ENCODE measurements around the gene PROX2.

The PROX2 gene

DNA sequence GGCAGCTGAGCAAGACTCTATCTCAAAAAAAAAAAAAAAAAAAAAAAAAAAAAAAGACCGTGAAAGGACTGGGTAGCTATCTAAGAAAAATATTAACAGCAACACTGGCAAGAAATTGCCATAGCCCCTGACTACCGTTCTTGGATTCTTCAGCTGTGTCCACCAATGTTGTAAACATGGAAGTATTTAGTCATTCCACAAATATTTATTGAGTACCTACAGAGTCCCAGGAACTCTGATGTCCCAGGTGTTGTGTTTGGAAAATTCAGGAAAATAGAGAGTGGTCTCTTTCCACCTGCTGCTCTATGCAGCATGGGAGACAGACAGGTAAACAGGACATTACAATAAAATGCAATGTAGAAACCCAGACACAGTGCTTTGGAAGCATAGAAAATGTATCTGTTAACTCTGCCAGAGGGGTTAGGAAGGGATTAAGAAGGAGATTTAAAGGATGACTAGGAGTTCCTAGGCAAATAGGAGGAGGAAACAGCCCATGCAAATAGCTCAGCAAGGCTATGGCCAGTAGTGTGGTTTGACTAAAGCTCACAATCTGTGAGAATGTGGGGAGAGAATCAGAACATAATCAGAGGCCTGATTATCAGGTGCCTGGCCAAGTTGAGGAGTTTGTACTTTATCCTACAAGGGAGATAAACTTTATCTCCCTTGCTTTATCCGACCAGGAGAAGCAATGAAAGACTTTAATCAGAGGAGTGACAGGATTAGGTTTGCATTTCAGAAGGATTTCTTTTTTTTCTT is 3.7 kb upstream of the PROX2 start:
- DNase-seq: no peak

DNA sequence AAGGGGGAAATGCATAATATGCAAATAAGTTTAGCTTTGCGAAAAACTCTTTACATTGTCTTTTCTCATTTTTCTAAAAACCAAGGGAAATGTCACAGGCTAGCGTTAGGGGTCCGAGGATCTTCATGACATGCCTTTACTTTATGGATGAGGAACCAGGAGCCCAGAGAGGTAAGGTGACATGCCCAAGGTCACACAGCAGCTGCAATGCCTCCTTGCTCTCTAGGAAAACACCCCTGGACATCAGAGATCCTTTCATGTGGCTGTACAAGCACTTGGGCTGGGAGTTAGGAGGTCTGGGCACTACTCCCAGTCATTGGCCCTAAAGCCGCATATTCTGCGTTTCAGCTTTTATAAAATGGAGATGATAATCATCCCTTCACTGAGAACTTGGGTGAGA is 741 bp downstream of the PROX2 start:
- DNase-seq: no peak

DNA sequence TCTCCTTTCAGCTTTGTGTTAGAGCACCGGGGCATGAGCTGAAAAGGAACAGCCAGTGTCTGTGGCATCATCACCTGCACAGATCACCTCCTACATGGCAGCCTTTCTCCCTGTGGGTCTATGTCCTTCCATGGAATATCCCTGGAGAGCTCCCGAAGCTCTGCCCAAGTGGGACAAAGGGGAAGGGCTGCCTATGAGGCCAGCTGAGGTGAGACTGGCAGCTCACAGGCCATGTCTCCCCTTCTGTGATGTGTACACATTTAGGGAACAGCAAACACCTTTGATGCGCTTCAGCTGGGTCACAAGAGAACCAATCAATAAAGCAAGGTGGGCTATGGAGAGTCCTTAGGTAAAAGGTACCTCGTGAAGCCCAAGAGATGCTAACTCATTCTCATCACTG is 4.1 kb downstream of the PROX2 start:
- no peak for DNase-seq

DNA sequence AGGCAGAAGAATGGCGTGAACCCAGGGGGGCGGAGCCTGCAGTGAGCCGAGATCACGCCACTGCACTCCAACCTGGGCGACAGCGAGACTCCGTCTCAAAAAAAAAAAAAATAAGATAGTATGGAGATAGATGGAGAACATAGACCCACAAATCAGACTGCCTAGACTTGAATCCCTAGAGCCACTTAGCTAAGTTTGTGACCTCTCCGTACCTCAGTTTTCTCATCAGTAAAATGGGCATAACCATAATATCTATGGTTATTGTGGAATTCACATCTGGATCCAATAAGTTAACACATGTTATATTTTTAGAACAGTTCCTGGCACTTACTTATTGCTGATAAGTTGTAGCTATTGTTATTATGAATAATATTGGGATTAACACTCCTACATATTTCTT is 7.2 kb downstream of the PROX2 start:
- no peak for DNase-seq

DNA sequence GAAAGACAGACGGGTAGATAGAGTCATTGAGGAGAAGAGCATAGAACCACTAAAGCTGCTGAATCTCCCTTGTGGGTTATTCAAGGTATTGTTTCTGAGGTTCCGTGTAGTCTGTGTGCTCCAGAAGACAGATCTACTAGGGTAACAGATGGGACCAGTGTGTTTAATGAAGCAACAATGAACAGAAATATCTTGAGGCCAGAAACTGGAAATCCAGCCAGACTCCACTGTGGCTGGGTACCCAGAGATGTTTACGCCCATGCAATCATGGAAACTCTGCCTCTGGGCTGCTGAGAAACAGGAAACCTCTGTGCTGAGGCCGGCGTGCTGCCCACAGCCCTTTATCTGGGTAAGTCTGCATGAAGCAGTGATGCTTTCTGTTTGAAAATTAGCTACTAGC is 8.3 kb downstream of the PROX2 start:
- no peak for DNase-seq

DNA sequence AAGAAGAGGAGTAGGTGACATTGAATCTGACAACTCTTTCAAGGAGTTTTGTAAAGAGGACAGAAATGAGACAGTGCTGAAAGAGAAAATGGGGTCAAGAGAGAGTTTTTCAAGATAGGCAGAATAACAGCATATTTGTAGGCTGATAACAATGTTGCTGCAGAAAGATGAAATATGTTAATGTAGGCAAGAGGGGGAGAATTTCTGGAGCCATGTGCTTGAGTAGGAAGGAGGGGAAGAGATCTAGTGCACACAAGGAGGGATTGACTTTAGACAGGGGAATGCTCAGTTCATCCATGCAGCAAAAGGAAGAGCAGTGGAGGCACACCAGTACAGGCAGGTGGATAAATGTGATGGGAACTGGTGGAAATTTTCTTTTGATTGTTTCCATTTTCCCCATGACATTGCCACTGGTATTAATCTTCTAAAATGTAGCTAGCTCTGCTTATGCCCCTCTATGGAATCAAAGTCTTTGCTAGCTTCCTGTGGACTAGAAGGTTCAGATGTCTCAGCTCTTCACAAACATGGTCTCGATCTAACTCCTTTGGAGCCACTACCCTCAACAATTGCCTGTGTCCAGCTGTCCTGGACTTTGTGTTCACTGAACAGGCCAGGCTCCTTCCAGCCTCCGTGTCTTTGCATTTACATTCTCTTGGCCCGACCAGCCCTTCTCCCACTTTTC is 9.1 kb downstream of the PROX2 start:
- no peak for DNase-seq

DNA sequence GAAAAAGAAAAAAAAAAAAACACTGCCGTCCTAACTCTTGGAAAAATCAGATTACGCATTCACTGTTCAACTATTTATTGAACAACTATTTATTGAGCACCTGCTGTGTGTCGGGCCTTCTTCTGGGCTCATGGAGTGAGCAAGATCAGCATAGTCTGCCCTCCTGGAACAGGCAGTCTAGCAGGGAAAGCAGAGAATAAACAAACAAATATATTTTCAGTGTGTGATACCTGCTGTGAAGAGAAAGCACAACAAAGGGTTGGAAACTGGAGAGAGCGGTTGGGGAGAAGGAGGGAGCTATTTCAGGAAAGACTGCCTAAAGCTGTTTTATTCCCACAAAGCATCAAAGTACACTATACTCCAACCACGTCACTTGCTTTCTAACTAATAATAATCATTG is 10.8 kb downstream of the PROX2 start:
- DNase-seq: no peak

DNA sequence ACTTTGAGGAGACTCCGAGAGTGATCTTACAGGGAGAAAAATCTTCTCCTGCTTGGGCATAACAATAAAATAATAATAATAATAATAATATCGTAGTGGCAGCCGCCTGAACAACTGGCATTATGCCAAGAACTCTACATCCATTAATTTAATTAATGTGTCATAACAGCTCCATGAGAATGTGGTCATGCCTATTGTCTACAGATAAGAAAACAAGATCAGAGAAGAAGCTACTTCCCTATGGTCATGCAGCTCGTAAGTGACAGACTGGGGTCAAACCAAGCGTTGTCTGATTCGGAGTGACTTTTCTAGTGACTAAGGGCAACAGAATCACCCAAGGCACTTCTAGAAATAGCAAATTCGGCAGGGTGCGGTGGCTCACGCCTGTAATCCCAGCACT is 11.7 kb downstream of the PROX2 start:
- no peak for DNase-seq

DNA sequence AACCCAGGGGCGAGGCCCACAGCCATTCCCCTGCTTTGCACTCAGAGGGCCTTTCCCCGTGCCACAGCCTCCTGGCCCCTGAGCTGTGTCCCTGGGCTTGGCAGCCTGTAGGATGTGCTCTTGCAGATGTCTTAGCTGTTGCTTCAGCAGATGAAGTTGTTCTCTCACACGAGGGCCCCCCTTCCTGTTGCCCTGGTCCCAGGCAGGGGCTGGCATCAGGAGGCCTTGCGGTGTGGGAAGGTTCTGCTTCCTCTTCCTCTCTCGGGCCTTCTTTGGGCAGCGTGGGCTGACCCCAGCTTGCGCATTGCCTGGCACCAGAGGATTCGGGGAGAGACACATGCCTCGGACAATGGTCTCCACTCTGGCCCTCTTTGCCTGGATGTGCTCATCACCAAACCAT is 12.7 kb downstream of the PROX2 start:
- no peak for DNase-seq

DNA sequence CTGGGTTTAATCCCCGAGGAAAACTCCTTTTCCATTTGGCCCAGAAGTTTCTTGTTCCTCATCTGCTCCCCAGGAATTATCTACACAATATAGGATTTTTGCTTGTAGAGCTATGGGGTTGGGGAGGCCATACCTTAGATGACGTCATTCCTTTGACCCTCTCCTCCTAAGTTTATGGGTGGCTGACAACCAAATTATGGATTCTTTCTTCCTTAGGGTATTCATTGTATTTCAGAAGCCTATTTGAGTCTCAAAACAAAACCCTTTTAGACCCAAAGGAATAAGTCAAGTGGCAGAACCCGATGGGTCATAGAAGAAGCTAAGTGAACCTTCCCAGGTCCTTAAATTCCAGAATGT is 14.2 kb downstream of the PROX2 start:
- no peak for DNase-seq

DNA sequence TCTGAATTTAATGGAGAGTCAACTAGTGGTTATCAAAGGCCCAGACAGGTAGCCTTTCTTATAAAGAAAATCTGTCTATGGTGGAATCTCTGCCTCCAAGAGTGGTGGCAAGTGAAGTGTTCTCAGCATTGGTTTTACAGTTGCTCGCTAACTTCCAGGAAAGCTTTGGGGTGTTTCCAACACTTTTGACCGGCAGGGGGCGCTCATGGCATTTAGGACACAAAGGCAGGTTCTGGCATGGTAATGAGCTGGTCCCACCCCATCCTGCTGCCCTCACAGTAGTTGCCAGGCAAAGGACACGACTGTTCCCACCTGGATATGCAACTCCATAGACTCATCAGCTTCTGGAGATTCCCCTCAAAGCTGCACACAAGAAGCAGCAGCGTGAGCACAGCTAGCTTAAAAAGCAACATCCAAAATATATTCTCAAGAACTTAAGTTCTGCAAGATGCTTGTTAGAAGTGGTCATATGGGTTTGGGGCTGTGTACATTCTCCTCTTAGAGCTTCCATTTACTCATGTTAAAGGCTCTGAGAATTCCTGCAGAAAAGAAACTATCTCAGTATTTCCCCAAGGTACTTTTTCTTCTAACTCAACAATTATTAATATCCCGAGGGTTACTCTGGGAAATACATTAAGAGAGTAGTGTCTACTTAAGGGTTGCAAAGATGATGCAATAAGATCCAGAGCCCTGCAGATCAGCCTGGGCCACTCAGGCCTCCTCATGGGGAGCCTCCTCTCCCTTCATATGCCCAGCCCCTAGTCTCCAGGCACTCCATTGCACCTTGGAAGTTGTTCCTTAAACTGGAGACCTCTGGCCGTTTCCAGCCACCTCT is 14.8 kb downstream of the PROX2 start:
- peak; percentile 82 for DNase-seq

DNA sequence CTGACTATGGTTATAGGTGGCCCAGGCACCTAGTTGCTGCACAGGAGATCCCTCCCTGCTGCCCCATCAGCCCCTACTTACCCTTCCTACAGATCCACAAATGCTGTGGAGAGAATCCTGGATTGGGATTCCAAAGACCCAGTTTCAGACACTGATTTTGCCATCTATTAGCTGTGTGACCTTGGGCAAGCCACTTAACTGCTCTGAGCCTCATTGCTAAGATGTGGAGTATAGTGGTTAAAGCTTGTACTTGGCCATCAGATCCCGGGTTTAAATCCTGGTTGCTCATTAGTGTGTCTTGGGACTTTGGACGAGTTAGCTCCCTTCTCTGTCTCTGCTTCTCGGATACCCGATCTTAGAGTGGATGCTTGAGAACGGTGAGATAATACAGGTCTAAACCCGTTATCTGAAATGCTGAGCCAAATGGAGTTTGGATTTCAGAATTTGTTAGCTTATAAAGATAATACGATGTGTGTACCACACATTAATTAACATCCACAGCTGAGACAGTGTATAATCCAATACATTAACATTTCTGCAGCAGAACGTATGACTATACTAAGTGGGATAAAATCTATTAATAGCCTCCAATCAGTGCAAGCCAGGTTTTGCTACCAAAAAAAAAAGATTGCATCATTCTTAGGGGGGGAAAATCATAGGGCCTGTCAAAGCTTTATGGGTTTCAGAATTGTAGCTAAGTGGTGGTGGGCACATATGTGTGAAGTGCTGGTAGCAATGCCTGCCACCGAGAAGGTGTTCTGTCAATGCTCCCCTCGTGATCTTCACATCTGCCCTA is 16.0 kb downstream of the PROX2 start:
- DNase-seq: no peak

DNA sequence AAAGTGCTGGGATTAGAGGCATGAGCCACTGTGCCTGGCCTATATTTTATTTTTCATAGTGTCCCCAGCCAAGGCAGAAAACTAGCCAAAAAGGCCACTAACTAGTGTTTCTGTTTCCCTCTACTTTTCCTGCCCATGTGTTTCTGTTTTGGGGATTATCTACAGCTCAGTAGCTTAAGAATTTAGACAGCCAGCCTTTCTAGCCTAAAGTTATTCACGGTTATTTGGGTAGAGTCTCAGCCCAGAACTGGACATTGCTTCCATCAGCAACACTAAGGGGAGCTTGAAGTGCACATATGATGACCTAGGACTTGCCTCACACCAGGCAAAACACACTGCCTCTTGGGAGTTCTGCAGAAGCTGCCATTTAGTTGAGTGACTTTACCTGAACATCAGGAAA is 17.9 kb downstream of the PROX2 start:
- DNase-seq: no peak

DNA sequence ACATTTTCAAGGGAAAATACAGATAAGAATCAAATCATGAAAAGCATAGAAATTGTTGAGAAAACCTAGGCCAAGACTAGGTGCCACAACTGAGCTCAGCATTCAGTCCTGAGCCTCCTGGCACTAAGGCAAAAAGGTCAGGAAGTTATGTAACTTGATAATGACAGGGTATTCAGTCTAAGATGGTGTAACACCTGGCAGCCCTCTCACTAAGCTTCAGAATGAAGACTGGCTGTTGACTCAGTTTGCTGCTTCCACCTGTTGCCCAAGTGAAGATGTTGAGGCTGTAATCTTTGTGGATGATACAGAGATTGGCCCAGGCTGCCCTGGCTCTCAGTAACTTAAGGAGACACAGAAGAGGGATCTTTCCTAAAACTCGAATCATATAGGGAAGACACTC is 19.6 kb downstream of the PROX2 start:
- DNase-seq: no peak

DNA sequence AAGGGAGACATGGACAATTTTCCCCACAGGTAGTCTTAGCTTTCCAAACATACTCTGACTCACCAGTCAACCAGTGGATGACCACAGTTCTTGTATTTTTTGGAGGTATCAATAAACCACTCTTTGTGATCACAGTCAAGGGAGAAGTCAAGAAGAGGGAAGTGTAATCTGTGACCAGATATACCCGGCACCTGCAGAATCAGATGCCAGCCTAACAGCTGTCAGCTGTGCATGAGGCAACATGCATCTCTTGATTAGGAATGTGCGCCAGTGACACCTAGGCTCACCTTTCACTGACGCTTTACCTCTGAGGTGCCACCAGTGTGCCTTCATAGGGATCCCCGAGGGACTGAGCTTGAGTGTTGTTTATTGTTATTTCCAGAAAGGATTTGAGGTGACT is 20.0 kb downstream of the PROX2 start:
- DNase-seq: no peak

DNA sequence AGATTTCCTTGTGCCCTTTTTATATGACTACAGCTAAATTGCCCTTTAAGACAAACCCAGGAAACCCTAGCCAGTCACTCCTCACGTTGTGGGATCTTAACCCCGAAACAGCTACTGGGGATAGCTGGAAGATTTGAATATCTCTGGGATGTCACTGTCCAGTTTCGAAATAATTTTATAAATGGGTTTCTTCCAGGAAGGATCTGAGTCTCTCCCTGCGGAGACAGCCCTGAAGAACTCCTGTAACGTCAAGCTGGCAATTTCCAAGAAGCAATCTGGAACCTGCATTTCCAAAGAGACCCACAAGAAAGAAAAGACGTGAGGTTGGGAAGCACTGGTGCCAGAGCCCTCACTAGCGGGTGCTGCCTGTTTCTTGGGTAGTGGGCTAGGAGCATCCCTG is 20.9 kb downstream of the PROX2 start:
- DNase-seq: no peak

DNA sequence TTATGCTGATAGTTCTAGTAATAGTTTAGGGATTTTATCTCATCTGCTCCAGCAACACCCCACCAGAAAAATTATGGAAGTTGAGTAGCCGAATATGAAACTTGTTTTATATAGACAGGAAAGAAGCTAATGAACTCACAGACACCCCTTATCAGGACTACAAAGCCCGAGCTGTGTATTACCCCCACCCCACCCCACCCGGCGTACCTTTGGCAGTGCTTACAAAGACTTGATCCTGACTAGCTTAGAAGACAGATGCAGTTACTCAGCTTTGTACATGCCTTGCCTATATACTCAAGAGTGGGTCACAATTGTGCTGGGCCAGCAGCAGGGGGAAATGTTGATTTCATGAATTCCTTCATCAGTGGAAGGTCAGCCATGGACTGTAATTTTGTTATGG is 22.4 kb downstream of the PROX2 start:
- no peak for DNase-seq

DNA sequence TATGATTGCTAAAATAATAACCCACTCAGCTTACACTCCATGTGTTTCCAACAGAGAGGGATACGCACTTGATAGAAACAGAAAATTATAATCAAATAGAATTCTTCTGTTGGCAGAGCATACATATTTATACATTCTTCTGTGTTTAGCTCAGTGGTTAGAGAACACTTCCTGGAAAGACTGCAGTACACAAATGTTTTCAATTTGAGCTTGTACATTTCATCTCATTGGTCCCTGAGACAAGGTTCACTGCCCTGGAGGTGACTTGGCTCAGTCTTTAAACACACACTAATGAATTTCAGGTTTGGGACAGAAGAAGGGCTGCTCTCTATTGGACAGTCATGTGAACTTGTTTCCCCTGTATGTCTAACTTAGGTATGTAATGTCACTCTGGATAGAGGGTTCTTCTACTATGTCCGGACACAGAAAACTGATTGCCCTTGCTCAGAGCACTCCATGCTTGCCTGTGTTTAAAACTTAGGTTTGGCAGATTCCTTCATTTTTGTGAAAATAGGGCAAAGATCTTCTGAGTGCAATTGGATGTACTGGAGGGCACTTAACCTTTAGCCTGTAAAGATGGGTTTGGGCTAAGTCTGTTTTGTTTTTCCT is 22.9 kb downstream of the PROX2 start:
- peak; percentile 61 for DNase-seq

DNA sequence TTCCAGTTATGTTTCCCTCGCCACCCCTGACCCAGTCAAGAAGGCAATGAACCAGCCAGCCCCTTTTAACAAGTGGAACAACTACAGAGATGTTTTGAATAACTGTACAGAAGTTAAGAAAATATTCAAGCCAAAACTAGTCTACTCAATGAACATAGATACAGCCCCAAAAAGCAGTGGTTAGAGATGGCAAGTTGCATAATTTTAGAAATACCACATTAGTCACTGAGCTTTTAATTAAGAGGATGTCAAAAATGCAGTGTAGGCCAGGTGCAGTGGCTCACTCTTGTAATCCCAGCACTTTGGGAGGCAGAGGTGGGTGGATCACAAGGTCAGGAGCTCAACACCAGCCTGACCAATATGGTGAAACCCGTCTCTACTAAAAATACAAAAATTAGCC is 27.2 kb downstream of the PROX2 start:
- DNase-seq: no peak

DNA sequence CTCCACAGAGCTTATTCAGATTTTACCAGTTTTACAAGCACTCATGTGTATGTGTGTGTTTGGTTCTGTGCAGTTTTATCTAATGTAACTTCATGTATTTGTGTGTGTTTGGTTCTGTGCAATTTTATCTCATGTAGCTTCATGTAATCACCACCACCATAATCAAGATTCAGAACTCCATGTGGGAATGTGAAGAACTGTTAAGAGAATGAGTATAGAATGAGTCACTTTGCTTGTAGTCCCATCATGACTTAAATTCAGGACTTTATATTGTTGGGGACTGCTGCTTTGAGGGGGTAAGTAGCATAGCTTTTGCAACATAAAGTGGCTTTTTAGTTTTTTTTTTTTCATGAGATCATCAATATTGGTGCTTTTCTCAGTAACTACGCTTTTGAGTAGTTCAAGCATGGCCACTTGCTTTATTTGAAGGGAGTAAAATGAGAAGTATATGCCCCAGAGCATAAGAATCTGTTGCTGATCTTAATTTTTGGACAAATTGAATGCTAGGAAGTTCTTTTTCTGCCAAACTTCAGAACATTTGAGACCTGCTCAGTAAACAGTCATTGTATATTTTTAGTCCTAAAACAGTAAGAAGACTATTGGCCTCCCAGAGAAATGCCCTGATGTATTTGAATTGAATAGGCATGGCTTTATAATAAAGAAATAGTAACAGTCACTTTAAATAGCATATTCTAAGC is 28.8 kb downstream of the PROX2 start:
- DNase-seq: peak; percentile 65

DNA sequence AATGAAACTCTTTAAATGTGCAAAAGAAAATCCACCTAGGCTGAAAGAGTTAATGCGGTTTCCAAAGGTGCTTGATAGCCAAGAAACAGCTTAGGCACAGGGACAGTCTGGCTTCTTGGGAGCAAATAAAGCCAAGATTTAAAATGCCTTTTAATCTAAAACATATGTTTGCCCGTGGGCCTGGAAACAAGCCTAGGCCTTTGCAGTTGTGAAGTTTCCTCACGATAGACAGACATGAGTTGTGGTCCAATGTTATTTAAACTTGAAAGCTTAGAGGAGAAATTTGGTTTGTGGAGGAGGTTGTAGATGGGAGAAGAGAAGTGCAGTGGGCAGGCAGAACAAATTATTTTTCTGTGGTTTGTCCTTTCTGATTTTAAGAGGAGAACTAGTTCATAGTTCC is 29.8 kb downstream of the PROX2 start:
- peak; percentile 61 for DNase-seq

DNA sequence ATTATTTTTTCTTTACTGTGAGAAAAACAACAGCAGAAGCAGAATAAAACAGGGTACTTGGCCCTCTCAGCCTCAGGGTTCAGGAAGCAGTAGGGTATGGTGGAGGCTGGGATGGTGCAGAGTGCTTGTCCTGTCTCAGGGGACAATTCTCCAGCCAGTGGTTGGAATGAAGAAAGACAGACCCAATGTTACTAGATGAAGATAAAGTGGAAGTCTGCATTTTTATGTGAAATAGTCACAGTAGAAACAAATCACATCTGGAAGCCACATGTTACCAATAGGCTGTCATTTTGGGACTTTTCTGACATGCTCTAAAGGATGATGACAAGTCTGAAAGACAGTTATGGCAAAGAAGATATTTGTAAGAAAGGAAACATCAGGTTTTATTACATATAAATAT is 32.3 kb downstream of the PROX2 start:
- peak; percentile 73 for DNase-seq
